HepG2 (cell line): ENCODE results near the gene NKRF. TPM values are rescaled to one million over a fixed set of nuclear protein-coding genes. Genes with fewer than 3 reads are reported as not detected.

Experiments
- AHR ChIP-seq: IDR thresholded peaks from 2 replicates; pipeline ENCODE4 v1.6.1; 2018; ENCODE audit warnings: missing genetic modification reagents, missing compliant biosample characterization
- ARHGAP35 ChIP-seq: sonication (generic); formaldehyde crosslinking; IDR thresholded peaks from 2 replicates; pipeline ENCODE4 v1.9.0; 2022; ENCODE audit warnings: mild to moderate bottlenecking, inconsistent platforms, moderate library complexity, missing genetic modification reagents, borderline replicate concordance
- DNMT1 ChIP-seq: sonication (generic); formaldehyde crosslinking; IDR thresholded peaks from 2 replicates; pipeline ENCODE4 v1.5.1; 2020; ENCODE audit warnings: mild to moderate bottlenecking, missing genetic modification reagents
- EEA1 ChIP-seq: sonication (generic); formaldehyde crosslinking; IDR thresholded peaks from 2 replicates; pipeline ENCODE4 v1.5.1; 2020; ENCODE audit warnings: mild to moderate bottlenecking, missing genetic modification reagents, borderline replicate concordance
- ERF ChIP-seq: IDR thresholded peaks from 2 replicates; pipeline ENCODE4 v1.6.1; 2018; ENCODE audit warnings: missing biosample characterization, missing genetic modification reagents
- HNRNPH1 ChIP-seq: fragments of 200-400 bp; formaldehyde crosslinking; optimal IDR thresholded peaks from 2 replicates; pipeline ENCODE3; 2017; ENCODE audit warnings: mild to moderate bottlenecking, low read depth, low read length
- HOXA3 ChIP-seq: sonication (generic); formaldehyde crosslinking; IDR thresholded peaks from 2 replicates; pipeline ENCODE4 v1.5.0; 2020; ENCODE audit warnings: missing genetic modification reagents
- IKZF4 ChIP-seq: sonication (generic); formaldehyde crosslinking; IDR thresholded peaks from 2 replicates; pipeline ENCODE4 v1.5.1; 2020; ENCODE audit warnings: borderline replicate concordance, mild to moderate bottlenecking, low read depth, missing genetic modification reagents; ENCODE audit errors: not compliant biosample characterization
- NFYB ChIP-seq: sonication (generic); formaldehyde crosslinking; IDR thresholded peaks from 2 replicates; pipeline ENCODE4 v1.4.0; 2020; ENCODE audit warnings: missing genetic modification reagents
- POLR2A ChIP-seq, 2 experiments: IDR thresholded peaks; 2 replicates each; pipeline ENCODE4 v1.6.1; 2011; ENCODE audit warnings: low read depth in 2 of 2, low read length in 2 of 2, mild to moderate bottlenecking in 1 of 2, moderate library complexity in 1 of 2; ENCODE audit not compliant: insufficient read depth in 1 of 2
- SMARCE1 ChIP-seq: fragments of 450-650 bp; IDR thresholded peaks from 2 replicates; pipeline ENCODE4 v1.6.1; 2017; ENCODE audit warnings: borderline replicate concordance
- TAF1 ChIP-seq: sonication (generic); formaldehyde crosslinking; IDR thresholded peaks from 2 replicates; pipeline ENCODE4 v1.4.0; 2020; ENCODE audit warnings: missing genetic modification reagents
- TBX2 ChIP-seq: sonication (generic); formaldehyde crosslinking; IDR thresholded peaks from 2 replicates; pipeline ENCODE4 v1.5.0; 2020; ENCODE audit warnings: missing genetic modification reagents, mild to moderate bottlenecking, borderline replicate concordance
- ZFP90 ChIP-seq: sonication (generic); formaldehyde crosslinking; IDR thresholded peaks from 2 replicates; pipeline ENCODE4 v1.8.0; 2022; ENCODE audit warnings: missing genetic modification reagents, mild to moderate bottlenecking, inconsistent platforms, borderline replicate concordance
- ZKSCAN5 ChIP-seq: sonication (generic); formaldehyde crosslinking; IDR thresholded peaks from 2 replicates; pipeline ENCODE4 v1.5.1; 2020; ENCODE audit warnings: mild to moderate bottlenecking, missing genetic modification reagents
- ZNF543 ChIP-seq: sonication (generic); formaldehyde crosslinking; IDR thresholded peaks from 2 replicates; pipeline ENCODE4 v1.4.0; 2020; ENCODE audit warnings: mild to moderate bottlenecking, missing genetic modification reagents
- ZNF564 ChIP-seq: sonication (generic); formaldehyde crosslinking; IDR thresholded peaks from 2 replicates; pipeline ENCODE4 v1.8.1; 2023; ENCODE audit warnings: mild to moderate bottlenecking, missing genetic modification reagents
- ZNF672 ChIP-seq: sonication (generic); formaldehyde crosslinking; IDR thresholded peaks from 2 replicates; pipeline ENCODE4 v1.8.1; 2022; ENCODE audit warnings: missing genetic modification reagents
- ZNF780A ChIP-seq: sonication (generic); formaldehyde crosslinking; IDR thresholded peaks from 2 replicates; pipeline ENCODE4 v1.8.0; 2022; ENCODE audit warnings: mild to moderate bottlenecking, missing genetic modification reagents, moderate library complexity
- ZNF841 ChIP-seq: sonication (generic); formaldehyde crosslinking; IDR thresholded peaks from 2 replicates; pipeline ENCODE4 v1.8.1; 2023; ENCODE audit warnings: missing genetic modification reagents, borderline replicate concordance
- polyA plus RNA-seq, 8 experiments: library from polyadenylated mRNA; depleted of rRNA in 3 of 8; stranded (reverse) in 7 of 8; unstranded in 1 of 8; fragments of >200 nt; fragmentation: Illumina TruSeq in 4 of 8; extraction: Trizol in 4 of 8; gene quantifications; 2 replicates each; pipeline versions ENCODE4 v1.2.1 to v1.2.3, GENCODE V29; 2011 to 2016; ENCODE audit warnings: low read depth in 4 of 8, missing spikeins in 1 of 8, mixed read lengths in 1 of 8; ENCODE audit not compliant: insufficient read depth in 1 of 8
- total RNA-seq, 5 experiments: library from RNA; depleted of rRNA; stranded (reverse); fragments of >200 nt; fragmentation: Illumina TruSeq; extraction: Trizol; gene quantifications; 2 replicates each; pipeline ENCODE4 v1.2.3, GENCODE V29; 2016; ENCODE audit warnings: low read depth in 1 of 5
- TF ChIP-seq, protein P1 (sequence below): sonication (generic); IDR thresholded peaks from 2 replicates; pipeline ENCODE4 v1.6.1; 2016; ENCODE audit warnings: low read depth, borderline replicate concordance
- TF ChIP-seq, protein P2 (sequence below): sonication (generic); formaldehyde crosslinking; IDR thresholded peaks from 2 replicates; pipeline ENCODE4 v1.9.0; 2021; ENCODE audit warnings: missing genetic modification reagents, mild to moderate bottlenecking, borderline replicate concordance
- TF ChIP-seq, protein P3 (sequence below): sonication (generic); formaldehyde crosslinking; IDR thresholded peaks from 2 replicates; pipeline ENCODE4 v1.8.0; 2022; ENCODE audit warnings: missing genetic modification reagents, mild to moderate bottlenecking, inconsistent platforms, borderline replicate concordance
- TF ChIP-seq, protein P4 (sequence below): sonication (generic); formaldehyde crosslinking; IDR thresholded peaks from 2 replicates; pipeline ENCODE4 v1.5.0; 2020; ENCODE audit warnings: mild to moderate bottlenecking, missing genetic modification reagents

The NKRF gene
- total and polyA plus RNA-seq, 2 of the 13 experiments (the other 11 are each of a cell fraction or from before 2014, with no cell fraction given): 3.3 to 6.0 TPM

DNA sequence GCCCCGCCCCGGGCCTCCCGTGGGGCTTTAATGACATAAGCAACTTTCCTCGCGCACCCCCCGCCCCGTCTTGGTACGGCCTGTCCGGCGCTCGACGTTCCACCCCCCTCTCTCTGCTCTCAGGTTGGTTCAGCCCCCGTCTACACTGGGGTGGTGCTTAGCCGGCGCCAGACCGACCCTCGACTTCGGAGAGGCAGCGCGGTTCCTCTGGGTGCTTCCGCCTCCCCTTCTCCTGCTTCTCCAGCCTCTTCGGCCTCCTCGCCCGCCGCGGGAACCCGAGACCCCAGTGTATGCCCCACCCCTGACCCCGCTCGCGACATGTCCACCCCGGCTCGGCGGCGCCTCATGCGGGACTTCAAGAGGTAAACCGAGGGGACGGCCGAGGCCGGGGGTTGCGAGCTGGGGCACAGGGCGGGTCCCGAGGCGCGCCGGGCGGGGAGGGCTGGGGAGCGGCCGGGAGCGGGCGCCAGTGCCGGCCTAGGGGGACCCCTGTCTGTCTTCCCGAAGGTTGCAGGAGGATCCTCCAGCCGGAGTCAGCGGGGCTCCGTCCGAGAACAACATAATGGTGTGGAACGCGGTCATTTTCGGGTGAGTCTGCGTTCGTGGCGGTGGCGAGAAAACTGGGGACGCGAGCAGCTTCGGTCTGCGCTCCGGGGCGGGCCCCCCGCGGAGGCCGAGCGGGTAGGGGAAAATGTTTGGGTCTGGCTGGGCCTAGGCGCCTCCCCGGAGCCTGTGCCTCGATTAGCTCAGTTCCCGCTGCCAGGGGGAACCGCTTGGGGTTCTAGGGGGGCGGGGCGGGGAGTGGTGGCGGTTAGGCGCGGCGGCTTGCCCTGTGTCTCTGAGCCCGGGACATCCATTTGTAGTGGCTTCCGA, 31.6 kb downstream of the NKRF start, which contains the start of gene UBE2A (continued):
- TF ChIP-seq, protein P1, sequence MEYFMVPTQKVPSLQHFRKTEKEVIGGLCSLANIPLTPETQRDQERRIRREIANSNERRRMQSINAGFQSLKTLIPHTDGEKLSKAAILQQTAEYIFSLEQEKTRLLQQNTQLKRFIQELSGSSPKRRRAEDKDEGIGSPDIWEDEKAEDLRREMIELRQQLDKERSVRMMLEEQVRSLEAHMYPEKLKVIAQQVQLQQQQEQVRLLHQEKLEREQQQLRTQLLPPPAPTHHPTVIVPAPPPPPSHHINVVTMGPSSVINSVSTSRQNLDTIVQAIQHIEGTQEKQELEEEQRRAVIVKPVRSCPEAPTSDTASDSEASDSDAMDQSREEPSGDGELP: no peak
- TF ChIP-seq ZNF543 (CRISPR knock-in tag): no peak
- TF ChIP-seq ZNF841 (CRISPR knock-in tag): no peak
- no peak for TF ChIP-seq IKZF4 (CRISPR knock-in tag)
- no peak for TF ChIP-seq HNRNPH1
- TF ChIP-seq SMARCE1: no peak
- TF ChIP-seq ZNF564 (CRISPR knock-in tag): no peak
- no peak for TF ChIP-seq ZNF672 (CRISPR knock-in tag)
- TF ChIP-seq ERF (CRISPR knock-in tag): peak; percentile 32; the same call in 1 of the 2 replicates
- TF ChIP-seq NFYB (CRISPR knock-in tag): no peak
- TF ChIP-seq, protein P2, sequence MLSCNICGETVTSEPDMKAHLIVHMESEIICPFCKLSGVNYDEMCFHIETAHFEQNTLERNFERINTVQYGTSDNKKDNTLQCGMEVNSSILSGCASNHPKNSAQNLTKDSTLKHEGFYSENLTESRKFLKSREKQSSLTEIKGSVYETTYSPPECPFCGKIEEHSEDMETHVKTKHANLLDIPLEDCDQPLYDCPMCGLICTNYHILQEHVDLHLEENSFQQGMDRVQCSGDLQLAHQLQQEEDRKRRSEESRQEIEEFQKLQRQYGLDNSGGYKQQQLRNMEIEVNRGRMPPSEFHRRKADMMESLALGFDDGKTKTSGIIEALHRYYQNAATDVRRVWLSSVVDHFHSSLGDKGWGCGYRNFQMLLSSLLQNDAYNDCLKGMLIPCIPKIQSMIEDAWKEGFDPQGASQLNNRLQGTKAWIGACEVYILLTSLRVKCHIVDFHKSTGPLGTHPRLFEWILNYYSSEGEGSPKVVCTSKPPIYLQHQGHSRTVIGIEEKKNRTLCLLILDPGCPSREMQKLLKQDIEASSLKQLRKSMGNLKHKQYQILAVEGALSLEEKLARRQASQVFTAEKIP (CRISPR knock-in tag): no peak
- TF ChIP-seq ZFP90 (CRISPR knock-in tag): peak; percentile 29; the same call in 1 of the 2 replicates
- no peak for TF ChIP-seq ZNF780A (CRISPR knock-in tag)
- TF ChIP-seq POLR2A (IDR thresholded peaks at IDR 0.05; ENCODE audit: insufficient read depth in 1 of 2, low read depth in 2 of 2, low read length in 2 of 2): peak; percentile 95
- 0 out of 2 replicates have a peak, but pooled peaks have one; percentile 29 for TF ChIP-seq AHR (CRISPR knock-in tag)
- no peak; the same call in 1 of the 2 replicates for TF ChIP-seq ARHGAP35 (CRISPR knock-in tag)
- no peak for TF ChIP-seq EEA1 (CRISPR knock-in tag)
- TF ChIP-seq DNMT1: no peak
- TF ChIP-seq, protein P3, sequence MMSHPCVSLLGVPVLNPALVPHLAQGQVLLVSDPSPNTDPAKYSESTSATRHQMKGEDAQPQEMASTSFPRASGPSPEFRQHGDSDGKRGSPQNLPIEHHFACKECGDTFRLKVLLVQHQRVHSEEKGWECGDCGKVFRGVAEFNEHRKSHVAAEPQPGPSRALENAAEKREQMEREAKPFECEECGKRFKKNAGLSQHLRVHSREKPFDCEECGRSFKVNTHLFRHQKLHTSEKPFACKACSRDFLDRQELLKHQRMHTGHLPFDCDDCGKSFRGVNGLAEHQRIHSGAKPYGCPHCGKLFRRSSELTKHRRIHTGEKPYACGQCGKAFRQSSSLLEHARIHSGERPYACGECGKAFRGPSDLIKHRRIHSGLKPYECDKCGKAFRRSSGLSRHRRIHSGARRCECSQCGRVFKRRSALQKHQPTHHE: no peak
- TF ChIP-seq ZKSCAN5 (CRISPR knock-in tag): no peak
- TF ChIP-seq, protein P4, sequence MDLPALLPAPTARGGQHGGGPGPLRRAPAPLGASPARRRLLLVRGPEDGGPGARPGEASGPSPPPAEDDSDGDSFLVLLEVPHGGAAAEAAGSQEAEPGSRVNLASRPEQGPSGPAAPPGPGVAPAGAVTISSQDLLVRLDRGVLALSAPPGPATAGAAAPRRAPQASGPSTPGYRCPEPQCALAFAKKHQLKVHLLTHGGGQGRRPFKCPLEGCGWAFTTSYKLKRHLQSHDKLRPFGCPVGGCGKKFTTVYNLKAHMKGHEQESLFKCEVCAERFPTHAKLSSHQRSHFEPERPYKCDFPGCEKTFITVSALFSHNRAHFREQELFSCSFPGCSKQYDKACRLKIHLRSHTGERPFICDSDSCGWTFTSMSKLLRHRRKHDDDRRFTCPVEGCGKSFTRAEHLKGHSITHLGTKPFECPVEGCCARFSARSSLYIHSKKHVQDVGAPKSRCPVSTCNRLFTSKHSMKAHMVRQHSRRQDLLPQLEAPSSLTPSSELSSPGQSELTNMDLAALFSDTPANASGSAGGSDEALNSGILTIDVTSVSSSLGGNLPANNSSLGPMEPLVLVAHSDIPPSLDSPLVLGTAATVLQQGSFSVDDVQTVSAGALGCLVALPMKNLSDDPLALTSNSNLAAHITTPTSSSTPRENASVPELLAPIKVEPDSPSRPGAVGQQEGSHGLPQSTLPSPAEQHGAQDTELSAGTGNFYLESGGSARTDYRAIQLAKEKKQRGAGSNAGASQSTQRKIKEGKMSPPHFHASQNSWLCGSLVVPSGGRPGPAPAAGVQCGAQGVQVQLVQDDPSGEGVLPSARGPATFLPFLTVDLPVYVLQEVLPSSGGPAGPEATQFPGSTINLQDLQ: no peak
- peak; percentile 38; the same call in 1 of the 2 replicates for TF ChIP-seq HOXA3 (CRISPR knock-in tag)
- peak; percentile 89 for TF ChIP-seq TAF1 (CRISPR knock-in tag)
- no peak; the same call in 1 of the 2 replicates for TF ChIP-seq TBX2 (CRISPR knock-in tag)
